Stromal cell of bone marrow (primary cell): ENCODE measurements around the gene KRT3.
"Not testable (repeated sequence)": the region's sequence is repeated elsewhere in the genome, so short reads cannot be mapped to it uniquely, and the experiment has no call there.

Experiments used
- DNase-seq: peaks from one replicate; pipeline ENCODE4 v3.0.0-alpha.2; 2012; ENCODE audit warnings: low read depth

The KRT3 gene

DNA sequence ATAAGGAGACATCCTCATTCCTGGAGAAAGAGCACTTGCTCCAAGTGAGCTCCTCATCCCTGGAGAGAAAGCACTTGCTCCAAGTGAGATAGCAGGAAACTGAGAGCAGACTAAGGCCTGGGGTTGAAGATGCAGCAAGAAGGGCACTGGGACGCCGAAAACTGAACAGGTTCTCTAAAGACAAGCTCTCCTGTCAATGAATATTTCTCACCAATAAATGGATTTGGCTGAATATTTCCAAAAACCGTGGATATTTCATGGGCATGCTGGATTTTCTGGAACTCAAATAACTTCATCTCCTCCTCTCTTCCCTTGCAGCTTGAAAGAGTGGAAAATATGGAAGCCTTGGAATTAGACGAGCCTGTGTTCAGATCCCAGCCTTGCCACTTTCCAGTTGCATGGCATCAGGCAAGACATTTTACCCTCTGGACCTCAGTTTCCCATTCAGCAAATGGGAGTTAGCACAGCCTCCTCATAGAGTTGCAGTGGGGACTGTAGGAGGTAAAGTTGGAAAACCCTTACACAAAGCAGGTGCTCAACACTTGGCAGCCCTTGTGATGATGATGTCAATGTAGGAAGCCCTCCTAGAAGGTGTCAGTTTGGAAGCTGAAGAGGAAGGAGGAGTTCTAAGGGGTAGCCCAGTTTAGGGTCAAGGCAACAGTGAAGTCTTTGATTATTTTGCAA, 14.4 kb downstream of the KRT3 start:
- DNase-seq, result no peak

- no peak for DNase-seq
Observed at GRCh38 chr12:52779914-52780313, 16.0 kb downstream of the KRT3 start.

DNA sequence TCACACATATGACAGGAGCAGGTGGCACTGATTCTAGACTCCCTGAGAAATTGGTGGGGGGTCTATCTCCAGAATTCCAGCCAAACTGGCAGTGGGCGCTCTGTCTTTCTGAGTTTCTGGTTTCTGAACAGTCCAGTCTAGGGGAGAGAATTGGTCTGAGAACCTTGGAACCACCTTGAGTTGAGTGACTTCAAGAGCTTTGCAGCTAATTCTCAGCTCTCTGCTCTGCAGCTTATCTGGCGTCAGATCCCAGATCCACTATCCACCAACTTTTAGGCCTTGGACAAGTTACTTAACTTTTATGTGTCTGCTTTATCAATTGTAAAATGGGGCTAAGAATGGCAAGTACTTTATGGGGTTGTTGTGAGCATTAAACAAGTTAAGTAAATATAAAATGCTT, 17.1 kb downstream of the KRT3 start:
- no peak for DNase-seq

DNA sequence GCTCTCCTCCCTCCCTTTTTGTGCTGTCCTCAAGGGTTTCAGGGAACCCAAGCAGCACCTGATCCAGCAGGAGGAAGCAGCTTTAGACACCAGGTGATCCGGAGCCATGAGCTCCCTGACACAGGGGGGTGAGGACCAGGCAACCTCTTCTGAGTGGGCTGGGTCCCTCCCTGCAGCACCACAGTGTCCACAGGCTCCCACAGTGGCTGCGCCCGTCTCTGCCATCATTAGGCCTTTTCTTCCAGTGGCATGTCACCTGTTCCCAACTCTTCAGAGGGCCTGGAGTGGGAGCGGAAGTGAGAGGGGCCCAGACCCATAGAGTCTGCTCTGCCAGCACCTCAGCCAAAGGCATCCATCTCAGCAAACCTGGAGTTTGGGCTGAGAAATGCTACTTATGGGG, 18.4 kb downstream of the KRT3 start:
- no peak for DNase-seq

GRCh38 chr12:52776913-52777395, 19.0 kb downstream of the KRT3 start, which contains the start of gene KRT76:
TSS of gene KRT76 (minus strand) at chr12:52777345. CDS start at chr12:52777291, 54 bp downstream.
- no peak for DNase-seq

DNA sequence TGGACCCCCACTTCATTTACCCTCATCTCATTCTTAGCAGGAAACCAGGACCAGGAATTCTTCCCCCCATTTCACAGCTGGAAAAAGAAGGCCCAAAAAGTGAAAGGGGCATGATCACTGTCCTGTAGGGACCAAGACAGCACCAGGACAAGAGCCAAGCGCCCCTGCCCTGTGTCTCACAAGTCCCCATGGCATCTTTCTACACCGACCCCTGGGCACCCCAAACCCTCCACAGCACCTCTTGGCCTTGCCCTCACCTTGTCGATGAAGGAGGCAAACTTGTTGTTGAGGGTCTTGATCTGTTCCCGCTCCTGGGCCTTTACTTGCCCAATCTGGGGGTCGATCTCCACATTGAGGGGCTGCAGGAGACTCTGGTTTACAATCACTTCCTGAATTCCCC, 19.5 kb downstream of the KRT3 start:
- DNase-seq, result no peak

DNA sequence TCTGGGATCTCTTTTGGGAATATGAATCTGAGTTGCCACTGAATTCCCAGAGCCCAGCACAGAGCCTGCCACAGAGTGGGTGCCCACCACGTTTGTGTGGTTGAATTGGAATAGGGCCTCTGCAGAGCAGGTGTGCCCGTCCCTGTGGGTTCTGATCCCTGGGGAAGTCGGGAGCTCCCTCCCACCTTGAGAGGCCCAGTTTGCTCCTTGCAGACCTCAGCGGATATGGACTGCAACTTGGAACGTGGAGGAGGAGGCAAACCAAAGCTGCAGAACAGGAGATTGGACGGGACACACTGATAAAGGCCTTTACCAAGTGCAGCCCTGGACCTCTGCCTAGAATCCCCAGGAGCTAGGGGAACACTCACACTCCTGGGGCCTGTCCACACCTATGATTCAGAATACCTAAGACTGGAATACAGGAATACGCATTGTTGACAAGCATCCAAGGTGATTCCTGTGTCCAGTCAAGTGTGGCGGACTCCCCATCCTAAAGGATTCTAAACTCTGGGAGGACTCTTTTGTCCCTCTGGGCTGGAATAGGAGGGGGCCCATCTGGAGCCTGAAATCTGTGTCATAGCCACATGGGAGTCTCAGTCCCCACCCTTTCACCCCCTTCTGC, 21.2 kb downstream of the KRT3 start:
- no peak for DNase-seq

DNA sequence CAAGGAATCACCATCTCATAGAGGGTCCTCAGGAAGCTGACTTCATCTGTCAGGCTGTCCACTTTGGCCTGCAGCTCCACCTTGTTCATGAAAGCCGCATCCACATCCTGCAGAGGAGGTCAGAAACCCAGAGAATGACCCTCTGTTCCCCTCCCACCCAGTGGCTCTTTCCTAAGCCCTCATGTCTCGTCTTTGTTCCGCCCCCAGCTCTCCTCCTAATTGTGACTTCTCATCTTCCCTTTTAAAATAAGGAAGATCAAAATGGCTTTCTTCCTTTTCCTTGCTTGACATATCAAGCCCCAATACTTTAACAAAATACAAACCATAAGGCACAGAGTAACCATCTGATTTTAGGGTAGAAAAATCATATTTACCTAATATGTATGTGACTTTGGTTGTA, 23.1 kb downstream of the KRT3 start:
- no peak for DNase-seq

DNA sequence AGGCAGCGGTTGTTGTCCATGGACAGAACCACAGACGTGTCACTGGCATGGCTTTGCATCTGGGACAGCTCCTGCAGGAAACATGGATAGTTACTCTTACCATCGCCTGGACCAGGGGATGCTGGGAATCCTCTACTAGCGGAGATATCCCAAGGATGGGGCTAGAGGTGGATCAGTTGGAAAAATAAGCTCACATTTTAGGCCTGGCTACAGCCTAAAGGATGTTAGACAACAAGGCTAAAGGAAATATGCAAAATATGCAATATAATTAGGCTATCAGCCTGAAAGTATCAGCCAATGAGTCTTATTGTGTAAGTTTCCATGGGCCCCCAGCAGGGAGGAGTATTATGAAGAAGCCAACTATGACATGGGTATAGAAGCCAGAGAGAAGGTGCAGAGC, 23.7 kb downstream of the KRT3 start:
- DNase-seq, result no peak

- no peak for DNase-seq
Observed at GRCh38 chr12:52771505-52771904, 24.4 kb downstream of the KRT3 start.

DNA sequence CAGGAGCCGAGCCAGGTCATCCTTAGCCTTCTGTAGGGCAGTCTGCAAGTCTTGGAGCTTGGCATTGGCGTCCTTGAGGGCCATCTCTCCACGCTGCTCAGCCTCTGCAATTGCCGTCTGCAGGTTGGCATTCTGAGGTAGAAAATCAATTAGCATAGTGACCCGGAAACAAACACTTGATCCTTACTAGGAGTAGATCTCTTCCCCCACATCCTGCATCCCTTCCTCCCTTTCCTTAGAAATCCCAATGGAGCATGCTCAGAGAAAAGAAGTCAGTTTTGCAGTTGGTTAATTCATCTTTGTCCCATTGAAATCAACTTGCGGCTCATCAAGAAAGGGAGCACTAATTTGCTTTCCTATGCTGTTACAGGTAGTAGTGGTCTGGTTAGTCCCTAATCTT, 24.8 kb downstream of the KRT3 start:
- no peak for DNase-seq

GRCh38 chr12:52769946-52770345, 26.0 kb downstream of the KRT3 start:
- DNase-seq, result no peak

GRCh38 chr12:52769354-52769753, 26.6 kb downstream of the KRT3 start:
- no peak for DNase-seq

DNA sequence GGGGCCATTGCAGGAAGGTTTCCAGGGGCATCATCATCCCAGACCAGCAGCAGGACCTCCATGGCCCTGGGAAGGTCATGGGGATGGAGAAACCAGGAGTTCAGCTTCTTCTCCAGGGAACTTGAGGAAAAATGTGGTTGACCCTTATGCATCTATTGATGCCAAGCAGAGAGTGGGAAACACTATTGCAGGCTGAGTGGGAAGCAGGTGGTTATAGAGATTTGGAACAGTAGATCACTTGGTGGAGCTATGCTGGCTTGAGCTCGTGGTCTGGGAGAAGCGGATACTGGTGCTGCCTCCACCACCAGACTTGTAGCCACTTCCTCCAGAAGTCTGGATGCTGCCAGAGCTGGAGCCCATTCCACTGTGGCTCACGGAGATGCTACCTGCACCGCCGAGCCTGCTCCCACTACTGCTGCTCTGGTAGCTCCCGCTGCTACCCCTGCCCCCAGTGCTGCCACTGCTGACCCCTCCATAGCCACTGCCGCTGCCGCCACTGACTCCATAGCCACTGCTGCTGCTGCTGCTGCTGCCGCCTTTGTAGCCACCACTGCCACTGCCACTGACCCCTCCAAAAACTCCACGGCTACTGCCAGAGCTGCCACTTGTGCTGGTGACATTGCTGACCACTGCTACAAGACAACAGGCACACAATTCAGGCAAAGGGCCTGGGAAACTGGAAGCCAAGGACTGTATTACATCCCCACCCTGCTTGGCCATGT, 27.3 kb downstream of the KRT3 start:
- no peak for DNase-seq

- DNase-seq, result no peak
Observed at GRCh38 chr12:52767427-52767826, 28.5 kb downstream of the KRT3 start.

- DNase-seq, result no peak
Observed at GRCh38 chr12:52767020-52767379, 28.9 kb downstream of the KRT3 start.

DNA sequence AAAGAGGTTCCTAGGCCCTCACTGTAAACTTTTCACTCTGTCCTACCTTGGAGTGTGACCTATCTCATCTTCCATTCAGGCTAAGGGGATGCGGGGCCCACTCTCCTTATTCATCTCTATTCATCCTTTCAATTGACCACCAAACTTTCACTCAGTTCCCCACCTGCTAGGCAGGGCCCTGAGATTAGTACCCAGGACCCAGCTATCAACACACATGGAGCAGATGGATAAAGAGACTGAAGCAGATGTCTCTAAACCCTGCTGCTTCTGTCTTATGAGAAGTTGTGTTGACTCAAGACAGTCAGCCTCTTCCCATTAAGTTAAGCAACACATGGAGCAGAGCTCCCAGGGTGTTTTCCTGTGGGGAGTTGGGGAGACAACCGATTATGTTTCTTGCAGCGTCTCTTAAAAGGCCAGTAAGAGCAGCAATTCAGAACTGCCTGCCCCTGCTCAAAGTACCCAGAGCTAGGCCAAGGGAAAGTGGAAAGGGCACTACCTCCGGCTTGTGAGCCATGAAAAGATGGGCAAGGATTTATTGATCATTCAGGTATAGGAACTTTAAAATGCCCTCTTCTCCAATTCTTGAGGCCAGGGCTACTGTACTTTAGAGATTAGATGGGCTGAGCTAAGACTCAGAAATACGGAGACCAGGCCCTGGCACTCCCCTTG, 29.4 kb downstream of the KRT3 start:
- no peak for DNase-seq

DNA sequence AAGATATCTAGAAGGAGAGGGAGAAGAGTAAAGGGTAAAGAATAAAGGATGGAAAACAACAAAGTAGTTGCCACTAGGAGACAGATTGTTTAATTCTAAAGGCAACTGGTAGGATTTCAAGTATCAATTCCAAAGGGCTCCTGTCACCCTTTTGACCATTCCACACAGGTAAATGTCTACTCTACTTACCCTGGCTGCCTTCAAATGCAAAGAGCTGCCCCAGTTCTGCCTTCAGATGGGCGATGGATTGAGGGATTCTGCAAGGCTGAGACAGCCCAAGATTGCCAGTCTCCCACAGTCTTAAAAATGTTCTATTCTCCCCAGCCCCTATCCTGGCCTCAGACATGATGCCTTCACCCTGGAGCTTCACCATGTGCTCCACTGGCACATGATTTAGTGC, 30.2 kb downstream of the KRT3 start:
- DNase-seq, result no peak

DNA sequence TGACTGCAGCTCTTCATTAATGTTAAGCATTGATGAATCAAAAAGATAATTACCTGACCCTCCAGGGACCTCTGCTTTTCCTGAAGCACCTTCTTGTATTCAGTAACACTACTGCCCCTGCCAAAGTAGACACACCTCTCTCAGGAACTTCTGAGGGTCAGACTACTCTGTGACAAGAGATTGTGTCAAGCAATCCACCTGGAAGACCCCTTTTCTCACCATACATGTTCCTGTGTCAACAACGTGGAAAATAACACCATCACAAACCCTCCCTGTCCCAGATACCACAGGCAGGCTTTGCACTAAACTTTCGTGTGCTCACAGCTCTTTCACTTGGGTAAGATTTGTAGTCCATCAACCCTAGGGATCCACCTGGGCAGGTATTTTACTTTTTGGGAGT, 31.9 kb downstream of the KRT3 start:
- no peak for DNase-seq

- DNase-seq, result no peak
Observed at GRCh38 chr12:52763036-52763659, 32.8 kb downstream of the KRT3 start.

GRCh38 chr12:52761802-52762201, 34.1 kb downstream of the KRT3 start:
- DNase-seq, result no peak

GRCh38 chr12:52761218-52761617, 34.7 kb downstream of the KRT3 start:
- DNase-seq, result not testable (repeated sequence)
